ENCODE results near the gene ZC3H13. TPM values are rescaled to one million over a fixed set of nuclear protein-coding genes. Genes with fewer than 3 reads are reported as not detected.

The ZC3H13 gene
- total RNA-seq, 4 donors from 2014 or later, result 33.6 to 47.8 (median 36.4) TPM

- no peaks in the 10 kb centered on the region for H3K36me3 ChIP-seq
- H3K4me1 ChIP-seq, result peaks cover 0 to 2% (median 0%) of the 10 kb centered on the region in 4 donors
- no peak overlapping the region for H3K4me3 ChIP-seq
- TF ChIP-seq, protein P1, sequence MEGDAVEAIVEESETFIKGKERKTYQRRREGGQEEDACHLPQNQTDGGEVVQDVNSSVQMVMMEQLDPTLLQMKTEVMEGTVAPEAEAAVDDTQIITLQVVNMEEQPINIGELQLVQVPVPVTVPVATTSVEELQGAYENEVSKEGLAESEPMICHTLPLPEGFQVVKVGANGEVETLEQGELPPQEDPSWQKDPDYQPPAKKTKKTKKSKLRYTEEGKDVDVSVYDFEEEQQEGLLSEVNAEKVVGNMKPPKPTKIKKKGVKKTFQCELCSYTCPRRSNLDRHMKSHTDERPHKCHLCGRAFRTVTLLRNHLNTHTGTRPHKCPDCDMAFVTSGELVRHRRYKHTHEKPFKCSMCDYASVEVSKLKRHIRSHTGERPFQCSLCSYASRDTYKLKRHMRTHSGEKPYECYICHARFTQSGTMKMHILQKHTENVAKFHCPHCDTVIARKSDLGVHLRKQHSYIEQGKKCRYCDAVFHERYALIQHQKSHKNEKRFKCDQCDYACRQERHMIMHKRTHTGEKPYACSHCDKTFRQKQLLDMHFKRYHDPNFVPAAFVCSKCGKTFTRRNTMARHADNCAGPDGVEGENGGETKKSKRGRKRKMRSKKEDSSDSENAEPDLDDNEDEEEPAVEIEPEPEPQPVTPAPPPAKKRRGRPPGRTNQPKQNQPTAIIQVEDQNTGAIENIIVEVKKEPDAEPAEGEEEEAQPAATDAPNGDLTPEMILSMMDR (IDR thresholded peaks at IDR 0.05), result no peak
- TF ChIP-seq POLR2A (IDR thresholded peaks at IDR 0.05; ENCODE audit: low read depth), result no peak
- H3K27ac ChIP-seq (replicated peaks in 1 of 4), result no peak overlapping the region
- no peaks in the 10 kb centered on the region for H3K27me3 ChIP-seq
- no peak for DNase-seq (ENCODE audit: extremely low spot score)
- 100% methylated on average over 1 of the region's 1 CpG for WGBS
- intact Hi-C loops (cut with DNase I), result no loop called here
- H3K9me3 ChIP-seq, result no peaks in the 10 kb centered on the region
Measured at GRCh38 chr13:45921162-45921736, 131.3 kb downstream of the ZC3H13 start.

GRCh38 chr13:45918597-45918996, 133.9 kb downstream of the ZC3H13 start:
- intact Hi-C loops (cut with DNase I), result no loop called here
- H3K9me3 ChIP-seq, result no peaks in the 10 kb centered on the region
- no peaks in the 10 kb centered on the region for H3K36me3 ChIP-seq
- no peaks in the 10 kb centered on the region for H3K4me1 ChIP-seq
- WGBS, result 72% methylated on average over 3 of the region's 3 CpGs
- no peak for DNase-seq (ENCODE audit: extremely low spot score)
- H3K4me3 ChIP-seq, result no peak overlapping the region
- no peak overlapping the region for H3K27ac ChIP-seq (replicated peaks in 1 of 4)
- TF ChIP-seq POLR2AphosphoS5 (IDR thresholded peaks at IDR 0.05), result no peak
- TF ChIP-seq, protein P1 (IDR thresholded peaks at IDR 0.05), result no peak
- no peak for TF ChIP-seq EP300 (IDR thresholded peaks at IDR 0.05)
- no peak for TF ChIP-seq POLR2A (IDR thresholded peaks at IDR 0.05; ENCODE audit: low read depth)
- H3K27me3 ChIP-seq, result no peaks in the 10 kb centered on the region

DNA sequence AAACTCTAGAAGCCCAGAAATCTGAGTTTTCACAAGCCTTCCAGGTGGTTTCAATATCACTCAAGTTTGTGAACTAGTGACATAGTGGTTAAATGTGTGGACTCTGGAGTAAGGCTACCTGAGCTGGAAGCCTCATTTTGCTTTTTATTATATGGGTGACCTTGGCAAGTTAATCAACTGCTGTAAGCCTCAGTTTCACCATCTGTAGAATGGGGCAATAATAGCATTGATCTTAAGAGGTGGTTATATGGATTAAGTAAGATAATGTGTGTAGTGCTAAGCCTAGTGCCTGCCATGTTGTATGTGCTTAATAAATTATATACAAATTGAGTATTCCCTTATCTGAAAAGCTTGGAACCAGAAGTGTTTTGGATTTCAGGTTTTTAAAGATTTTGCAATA, 135.5 kb downstream of the ZC3H13 start:
- Histone ChIP-seq H3K27ac (replicated peaks in 1 of 4) (no peak overlapping the region), H3K27me3 (no peaks in the 10 kb centered on the region), H3K9me3 (no peaks in the 10 kb centered on the region), H3K36me3 (no peaks in the 10 kb centered on the region), H3K4me1 (no peaks in the 10 kb centered on the region), H3K4me3 (no peak overlapping the region)
- no peak for TF ChIP-seq EP300 (IDR thresholded peaks at IDR 0.05)
- TF ChIP-seq, protein P1 (IDR thresholded peaks at IDR 0.05), result no peak
- no peak for TF ChIP-seq POLR2AphosphoS5 (IDR thresholded peaks at IDR 0.05)
- TF ChIP-seq POLR2A (IDR thresholded peaks at IDR 0.05; ENCODE audit: low read depth), result no peak
- intact Hi-C loops (cut with DNase I), result no loop called here
- no peak for DNase-seq (ENCODE audit: extremely low spot score)

DNA sequence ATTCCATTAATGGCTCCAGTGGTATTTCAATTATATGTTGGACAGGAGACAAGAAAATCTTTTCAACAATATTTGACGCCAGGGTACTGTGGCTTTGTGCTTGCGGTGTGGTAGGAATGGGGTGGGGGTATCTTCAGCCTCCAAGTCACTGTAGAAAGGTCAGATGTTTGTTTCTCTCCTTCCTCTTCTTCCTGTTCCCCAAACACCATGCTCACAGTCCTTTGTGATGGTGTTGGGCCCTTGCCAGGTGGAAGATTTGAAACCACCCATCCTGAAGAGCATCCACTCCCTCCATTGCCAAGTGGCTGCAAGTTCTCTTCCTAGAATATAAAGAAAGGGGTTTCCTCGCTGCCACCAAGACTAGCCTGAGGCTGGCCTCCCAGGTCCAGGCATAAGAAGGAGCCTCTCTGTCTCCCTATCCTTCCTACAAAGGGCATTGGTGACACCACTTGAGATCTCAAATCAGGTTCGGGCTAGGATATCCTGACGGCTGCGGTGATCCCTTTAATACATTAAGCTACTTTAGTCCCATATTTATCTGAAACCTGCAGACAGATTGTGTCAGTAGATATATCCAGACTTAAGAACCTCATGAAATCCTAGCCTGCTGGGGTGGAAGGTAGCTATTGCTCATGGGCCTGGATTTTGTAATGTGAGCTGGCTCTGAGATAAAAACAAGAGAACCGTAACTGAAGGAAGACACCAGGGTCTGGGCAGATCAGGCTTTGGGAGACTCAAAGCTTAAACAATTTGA, 136.7 kb downstream of the ZC3H13 start:
- 83% methylated on average over 7 of the region's 7 CpGs for WGBS
- intact Hi-C loops (cut with DNase I), result no loop called here
- no peak for TF ChIP-seq EP300 (IDR thresholded peaks at IDR 0.05)
- no peak for TF ChIP-seq POLR2AphosphoS5 (IDR thresholded peaks at IDR 0.05)
- TF ChIP-seq, protein P1 (IDR thresholded peaks at IDR 0.05), result no peak
- TF ChIP-seq POLR2A (IDR thresholded peaks at IDR 0.05; ENCODE audit: low read depth), result no peak

More for the DNA sequence above, 136.7 kb downstream of the ZC3H13 start:
- DNase-seq (ENCODE audit: extremely low spot score), result no peak
- H3K36me3 ChIP-seq, result no peaks in the 10 kb centered on the region
- no peak overlapping the region for H3K27ac ChIP-seq (replicated peaks in 1 of 4)
- no peak overlapping the region for H3K4me3 ChIP-seq
- H3K27me3 ChIP-seq, result no peaks in the 10 kb centered on the region
- H3K9me3 ChIP-seq, result no peaks in the 10 kb centered on the region
- H3K4me1 ChIP-seq, result no peaks in the 10 kb centered on the region

Data from esophagus muscularis mucosa (tissue), 4 donors.